Middle frontal gyrus (tissue), 1 donor: ENCODE measurements around the gene GARIN1A.
"Not testable (repeated sequence)": the region's sequence is repeated elsewhere in the genome, so short reads cannot be mapped to it uniquely, and the experiment has no call there.

Experiments
- DNase-seq: peaks from one replicate; pipeline ENCODE4 v3.0.0-alpha.2; 2015; ENCODE audit warnings: low spot score; ENCODE audit errors: extremely low spot score

The GARIN1A gene

GRCh38 chr7:128671992-128672391 lies at the start of gene GARIN1A:
TSS of gene GARIN1A (plus strand) at chr7:128672292. CDS start at chr7:128672398, 106 bp downstream.
- DNase-seq: no peak

DNA sequence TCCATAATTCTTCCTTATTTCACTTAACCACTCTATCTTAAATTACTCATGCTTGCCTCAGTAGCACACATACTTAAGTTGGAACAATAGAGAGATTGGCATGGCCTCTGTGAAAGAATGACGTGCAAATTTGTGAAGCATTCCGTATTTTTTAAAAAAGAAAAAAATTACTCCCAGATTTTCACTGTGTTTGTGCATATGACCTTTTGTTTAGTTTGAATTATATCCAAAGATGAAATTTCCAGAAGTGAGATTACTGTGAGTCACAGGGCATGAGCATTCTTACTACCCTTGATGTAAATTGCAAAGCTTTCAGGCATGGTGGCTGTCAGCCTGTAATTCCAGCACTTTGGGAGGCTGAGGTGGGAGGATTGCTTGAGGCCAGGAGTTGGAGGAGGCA lies 45.0 kb upstream of the GARIN1A start:
- DNase-seq: not testable (repeated sequence)

DNA sequence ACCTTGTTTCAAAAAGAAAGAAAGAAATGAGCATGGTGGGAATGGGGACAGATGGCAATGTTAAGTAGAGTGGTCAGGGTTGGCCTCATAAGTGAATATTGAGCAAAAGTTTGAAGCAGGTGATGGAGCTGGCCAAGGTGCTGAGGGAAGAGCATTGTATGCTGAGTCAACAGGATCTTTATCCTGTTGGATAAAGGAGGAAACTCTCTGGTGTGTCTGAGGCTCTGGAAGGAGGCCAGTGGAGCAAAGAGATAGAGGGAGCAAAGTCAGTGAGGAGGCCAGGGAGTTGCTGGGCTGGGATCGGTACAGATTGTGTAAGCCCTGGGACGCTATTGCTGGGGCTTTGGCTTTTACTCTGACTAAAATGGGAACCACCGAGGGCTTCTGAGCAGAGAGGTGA lies 38.2 kb upstream of the GARIN1A start:
- not testable (repeated sequence) for DNase-seq

DNA sequence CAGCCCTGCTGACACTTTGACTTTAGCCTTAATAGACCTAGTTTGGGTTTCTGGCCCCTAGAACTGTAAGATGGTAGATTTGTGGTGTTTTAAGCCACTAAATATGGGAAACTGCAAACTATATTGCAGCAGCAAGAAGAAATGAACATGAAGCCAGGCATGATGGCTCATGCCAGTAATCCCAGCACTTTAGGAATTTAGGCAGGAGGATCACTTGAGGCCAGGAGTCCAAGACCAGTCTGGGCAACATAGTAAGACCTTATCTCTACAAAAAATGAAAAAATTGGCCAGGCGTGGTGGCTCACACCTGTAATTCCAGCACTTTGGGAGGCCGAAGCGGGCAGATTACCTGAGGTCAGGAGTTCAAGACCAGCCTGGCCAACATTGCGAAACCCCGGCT lies 26.9 kb upstream of the GARIN1A start:
- not testable (repeated sequence) for DNase-seq

- DNase-seq: not testable (repeated sequence)
Measured at GRCh38 chr7:128645844-128646243, 26.2 kb upstream of the GARIN1A start.

DNA sequence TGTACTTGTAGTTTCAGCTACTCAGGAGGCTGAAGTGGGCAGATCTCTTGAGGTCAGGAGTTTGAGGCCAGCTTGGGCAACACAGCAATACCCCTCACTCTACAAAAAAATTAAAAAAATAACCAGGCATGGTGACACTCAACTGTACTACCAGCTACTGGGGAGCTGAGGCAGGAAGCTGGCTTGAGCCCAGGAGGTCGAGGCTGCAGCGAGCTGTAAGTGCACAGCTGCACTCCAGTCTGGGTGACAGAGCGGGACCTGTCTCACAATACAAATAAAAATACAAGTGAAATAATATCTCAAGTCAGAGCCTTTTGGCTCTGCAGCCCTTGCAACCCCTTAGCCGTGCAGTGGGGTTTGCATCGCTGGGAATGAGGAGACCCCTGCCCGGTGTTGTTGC lies 25.2 kb upstream of the GARIN1A start:
- not testable (repeated sequence) for DNase-seq

GRCh38 chr7:128651096-128651495 lies 21.0 kb upstream of the GARIN1A start:
- not testable (repeated sequence) for DNase-seq

DNA sequence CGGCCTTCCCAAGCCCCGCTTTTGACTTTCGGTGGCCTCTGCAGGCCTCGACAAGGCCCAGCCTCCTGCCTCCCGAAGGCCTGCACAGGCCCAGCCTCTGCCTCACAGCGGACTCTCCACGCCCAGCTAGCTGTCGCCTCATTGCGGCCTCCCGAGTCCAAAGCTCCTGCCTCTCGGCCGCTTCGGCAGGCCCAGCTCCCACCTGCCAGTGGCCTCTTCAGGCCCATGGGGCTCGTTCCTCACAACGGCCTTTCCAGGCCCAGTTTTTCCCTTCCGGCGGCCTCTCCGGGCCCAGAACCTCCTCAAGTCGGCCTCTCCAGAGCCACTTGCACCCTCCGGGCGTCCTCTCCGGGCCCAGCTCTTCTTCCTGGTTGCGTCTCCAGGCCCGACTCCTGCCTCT lies 19.5 kb upstream of the GARIN1A start:
- not testable (repeated sequence) for DNase-seq

DNA sequence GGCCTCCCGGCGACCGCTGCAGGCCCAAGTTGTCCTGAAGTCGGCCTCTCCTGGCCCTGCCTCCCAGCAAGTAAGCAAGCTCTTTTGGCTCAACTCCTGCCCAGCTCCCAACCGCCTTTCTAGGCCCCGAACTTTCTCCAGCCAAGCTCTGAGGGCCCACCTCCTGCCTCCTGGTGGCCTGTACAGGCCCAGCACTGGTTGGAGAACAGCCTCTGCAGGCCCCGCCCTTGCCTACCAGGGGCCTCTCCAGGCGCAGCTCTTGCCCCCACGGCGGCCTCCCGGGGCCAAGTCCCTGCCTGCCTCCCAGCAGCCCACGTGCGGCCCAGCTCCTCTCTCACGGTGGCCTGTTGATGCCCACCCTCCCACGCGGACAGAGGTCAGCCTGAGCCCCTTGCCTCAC lies 18.9 kb upstream of the GARIN1A start:
- DNase-seq: not testable (repeated sequence)

DNA sequence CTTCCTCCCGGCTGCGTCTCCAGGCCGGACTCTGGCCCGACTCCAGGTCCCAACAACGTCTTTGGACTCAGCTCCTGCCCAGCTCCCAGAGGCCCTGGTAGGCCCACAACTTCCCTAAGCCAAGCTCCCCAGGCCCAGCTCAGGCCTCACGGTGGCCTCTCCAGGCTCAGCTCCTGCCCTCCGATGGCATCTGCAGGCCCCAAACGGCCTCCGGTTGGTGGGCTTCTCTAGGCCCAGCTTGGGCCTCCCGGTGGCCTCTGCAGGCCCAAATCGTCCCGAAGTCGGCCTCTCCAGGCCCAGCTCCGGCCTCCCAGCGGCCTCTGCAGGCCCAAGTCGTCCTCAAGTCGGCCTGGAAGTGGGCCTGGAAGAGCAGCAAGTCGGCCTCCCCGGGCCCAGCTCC lies 18.0 kb upstream of the GARIN1A start:
- DNase-seq: not testable (repeated sequence)

- DNase-seq: not testable (repeated sequence)
Measured at GRCh38 chr7:128654501-128654900, 17.6 kb upstream of the GARIN1A start.

DNA sequence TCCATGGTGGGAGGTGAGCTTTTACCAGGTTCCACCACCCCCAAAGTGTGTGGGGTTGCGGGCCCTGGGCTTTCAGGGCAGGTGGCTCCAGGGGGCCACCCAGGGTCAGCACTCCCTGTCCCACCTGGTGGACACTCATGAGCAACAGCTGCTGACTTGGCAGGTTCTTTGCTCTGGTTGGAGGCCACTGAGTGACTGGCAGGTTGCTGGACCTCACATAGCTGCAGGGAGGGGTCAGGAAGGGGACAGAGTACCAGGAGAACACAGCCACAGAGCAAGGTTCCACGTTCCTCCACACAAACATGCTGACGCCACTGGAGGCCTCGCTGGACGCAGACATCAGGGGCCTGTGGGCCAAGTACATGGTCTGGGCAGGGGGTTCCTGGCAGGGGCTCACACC lies 13.7 kb upstream of the GARIN1A start:
- not testable (repeated sequence) for DNase-seq

DNA sequence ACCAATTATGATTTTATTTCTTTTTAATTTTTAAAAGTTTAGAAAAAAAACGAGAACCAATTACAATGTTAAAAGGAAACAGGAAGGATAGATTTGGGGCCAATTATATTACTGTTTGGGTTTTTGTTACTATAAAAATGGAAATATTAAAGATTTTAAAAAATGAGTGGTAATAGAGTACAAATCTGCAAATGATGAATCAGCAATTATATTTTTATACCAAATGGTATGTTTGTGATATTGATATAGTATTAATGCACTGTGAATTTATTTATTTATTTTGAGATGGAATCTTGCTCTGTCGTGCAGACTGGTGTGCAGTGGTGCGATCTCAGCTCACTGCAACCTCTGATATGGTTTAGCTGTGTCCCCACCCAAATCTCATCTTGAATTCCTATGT lies 11.5 kb upstream of the GARIN1A start:
- no peak for DNase-seq

DNA sequence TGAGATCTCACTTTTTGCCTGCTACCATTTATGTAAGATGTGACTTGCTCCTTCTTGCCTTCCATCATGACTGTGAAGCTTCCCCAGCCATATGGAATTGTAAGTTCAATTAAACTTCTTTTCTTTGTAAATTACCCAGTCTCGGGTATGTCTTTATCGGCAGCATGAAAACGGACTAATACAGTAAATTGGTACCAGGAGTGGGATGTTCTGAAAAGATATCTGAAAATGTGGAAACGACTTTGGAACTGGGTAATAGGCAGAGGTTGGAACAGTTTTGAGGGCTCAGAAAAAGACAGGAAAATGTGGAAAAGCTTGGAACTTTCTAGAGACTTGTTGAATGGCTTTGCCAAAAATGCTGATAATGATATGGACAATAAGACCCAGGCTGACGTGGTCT lies 10.6 kb upstream of the GARIN1A start:
- DNase-seq: no peak

- DNase-seq: no peak
Measured at GRCh38 chr7:128662091-128662490, 10.0 kb upstream of the GARIN1A start.

- not testable (repeated sequence) for DNase-seq
Measured at GRCh38 chr7:128663223-128663622, 8.9 kb upstream of the GARIN1A start.

- DNase-seq: no peak
Measured at GRCh38 chr7:128665057-128665456, 7.0 kb upstream of the GARIN1A start.

DNA sequence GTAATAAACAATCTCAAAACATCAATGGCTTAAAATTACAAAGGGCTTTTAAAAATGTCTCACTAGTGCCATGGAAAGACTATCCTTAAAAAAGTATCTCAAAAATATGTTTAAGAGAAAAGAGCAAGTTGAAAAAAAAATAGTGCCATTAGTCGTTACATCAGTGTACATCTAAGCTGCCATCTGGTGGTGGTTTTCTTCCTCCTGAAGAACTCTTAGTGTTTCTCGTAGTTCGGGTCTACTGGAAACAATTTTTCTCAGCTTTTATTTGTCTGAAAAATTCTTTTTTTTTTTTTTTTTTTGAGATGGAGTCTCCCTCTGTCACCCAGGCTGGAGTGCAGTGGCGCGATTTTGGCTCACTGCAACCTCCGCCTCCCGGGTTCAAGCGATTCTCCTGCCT lies 5.9 kb upstream of the GARIN1A start:
- DNase-seq: no peak

DNA sequence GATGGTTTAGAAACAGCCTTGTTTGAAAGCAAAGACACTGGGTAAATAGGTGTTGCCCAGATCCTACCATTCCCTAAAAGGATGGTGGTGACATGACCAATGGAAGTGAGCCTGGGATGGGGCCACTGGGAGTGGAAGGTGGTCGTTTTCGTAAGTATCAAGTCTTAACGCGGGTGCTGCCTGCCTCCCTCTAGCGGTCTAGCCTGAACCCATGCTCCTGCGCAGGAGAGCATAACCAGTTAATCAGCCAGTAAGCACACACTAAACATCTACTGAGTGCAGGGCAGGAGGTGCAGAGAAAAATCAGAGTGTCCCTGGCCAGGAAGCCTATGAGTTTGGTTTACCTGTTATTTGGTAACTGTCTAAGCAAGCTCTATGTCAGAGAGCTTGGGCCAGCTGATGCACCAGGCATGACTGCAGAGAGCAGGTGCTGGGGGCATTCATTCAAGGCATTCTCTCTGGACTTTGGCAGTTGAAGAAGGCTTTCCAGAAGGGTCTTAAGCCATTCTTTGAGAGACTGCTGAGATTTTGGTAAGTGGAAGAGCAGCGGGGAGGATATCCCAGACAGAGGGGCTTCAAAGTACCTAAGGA lies 930 bp downstream of the GARIN1A start:
- DNase-seq: no peak

- DNase-seq: no peak
Measured at GRCh38 chr7:128673571-128673970, 1.5 kb downstream of the GARIN1A start.

GRCh38 chr7:128676665-128677064 lies 4.6 kb downstream of the GARIN1A start:
- DNase-seq: no peak

- no peak for DNase-seq
Measured at GRCh38 chr7:128679920-128680319, 7.8 kb downstream of the GARIN1A start.

DNA sequence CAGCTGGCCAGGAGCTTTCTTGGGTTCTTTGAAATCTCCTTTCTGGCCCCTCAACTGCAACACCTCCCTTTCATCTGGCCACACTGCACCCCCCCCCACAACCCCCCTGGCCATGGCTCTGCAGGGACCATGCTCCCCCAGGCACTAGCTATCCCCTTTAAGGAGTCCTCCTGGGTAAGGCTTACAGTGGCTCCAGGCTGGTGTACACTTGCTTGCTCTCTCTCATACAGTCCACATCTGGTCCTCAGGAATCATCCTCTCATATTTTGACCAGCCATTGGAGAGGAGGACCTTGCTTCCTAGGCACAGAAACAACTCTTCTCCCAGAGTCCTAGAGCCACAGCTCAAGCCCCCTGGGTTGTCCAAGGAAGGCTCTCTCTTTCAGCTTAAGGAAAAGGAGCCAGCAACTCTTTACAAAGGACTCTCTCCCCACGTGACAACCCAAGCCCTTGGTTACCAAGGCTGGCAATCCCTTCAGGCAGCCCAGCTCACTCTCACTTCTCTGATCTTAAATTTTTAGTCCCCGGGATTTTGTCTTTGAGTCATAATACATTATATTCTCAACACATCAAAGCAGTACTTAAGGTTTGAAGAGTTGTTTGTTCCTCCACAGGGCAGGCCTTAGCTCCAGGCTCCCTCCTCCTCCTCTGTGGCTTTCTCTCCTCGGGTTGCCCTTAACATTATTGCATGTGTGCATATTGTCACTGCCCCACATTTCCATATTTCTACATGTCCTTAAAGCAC lies 9.9 kb downstream of the GARIN1A start:
- no peak for DNase-seq
